Daoy (cell line): ENCODE results near the gene ARHGAP22. TPM values are rescaled to one million over a fixed set of nuclear protein-coding genes. Genes with fewer than 3 reads are reported as not detected.

Experiments
- DNase-seq: peaks from one replicate; pipeline ENCODE4 v3.0.0-alpha.2; 2015; ENCODE audit warnings: low read depth
- total RNA-seq: library from RNA; depleted of rRNA; stranded (reverse); fragments of >200 nt; shearing (Covaris generic); gene quantifications from 2 replicates; pipeline ENCODE4 v1.2.3, GENCODE V29; 2014

ARHGAP22 gene
- total RNA-seq, 1 experiment from 2014 or later = 17.1 TPM

DNA sequence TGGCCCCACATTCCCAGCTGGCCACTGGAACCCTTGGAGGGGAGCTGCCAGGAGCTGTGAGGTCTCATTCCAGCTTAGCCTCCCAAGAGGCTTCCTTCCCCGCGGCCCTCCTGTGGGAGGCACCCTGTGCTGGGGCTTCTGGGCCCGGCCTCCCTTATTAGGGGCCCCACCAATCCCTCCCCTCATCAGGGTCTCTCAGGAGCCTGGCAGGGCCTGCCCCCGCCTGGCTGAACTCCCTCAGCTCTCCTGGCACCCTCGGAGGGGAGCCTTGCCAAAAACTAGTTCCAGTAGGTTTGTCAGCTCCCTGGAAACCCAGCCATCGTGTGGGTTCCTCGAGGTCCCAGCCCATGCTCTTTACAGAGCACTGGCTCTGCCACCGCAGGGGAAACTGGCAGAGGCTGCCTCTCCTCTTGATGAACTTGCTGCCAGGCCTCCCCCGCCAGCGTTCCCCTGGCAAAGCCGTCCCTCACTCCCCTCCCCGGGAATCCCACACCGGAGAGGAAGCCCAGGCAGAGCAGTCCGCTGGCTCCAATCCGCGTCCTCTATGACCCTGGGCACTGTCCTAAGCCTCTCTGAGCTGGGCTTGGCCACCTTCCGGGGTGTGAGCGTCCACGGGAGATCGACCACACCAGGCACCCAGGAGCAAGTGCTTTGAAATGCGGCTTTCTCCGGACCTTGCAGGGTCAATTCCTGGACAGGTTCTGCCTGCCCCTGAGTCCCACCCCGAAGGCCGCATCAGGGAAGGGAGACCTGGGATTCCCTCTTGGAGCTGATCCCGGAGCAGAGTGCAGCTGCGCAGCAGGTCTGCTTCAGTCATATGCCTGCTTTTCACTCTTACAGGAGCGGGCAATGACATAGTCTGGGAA, 139.8 kb downstream of the ARHGAP22 start:
- no peak for DNase-seq

- no peak for DNase-seq
Observed at GRCh38 chr10:48464121-48464870, 140.6 kb downstream of the ARHGAP22 start.

DNA sequence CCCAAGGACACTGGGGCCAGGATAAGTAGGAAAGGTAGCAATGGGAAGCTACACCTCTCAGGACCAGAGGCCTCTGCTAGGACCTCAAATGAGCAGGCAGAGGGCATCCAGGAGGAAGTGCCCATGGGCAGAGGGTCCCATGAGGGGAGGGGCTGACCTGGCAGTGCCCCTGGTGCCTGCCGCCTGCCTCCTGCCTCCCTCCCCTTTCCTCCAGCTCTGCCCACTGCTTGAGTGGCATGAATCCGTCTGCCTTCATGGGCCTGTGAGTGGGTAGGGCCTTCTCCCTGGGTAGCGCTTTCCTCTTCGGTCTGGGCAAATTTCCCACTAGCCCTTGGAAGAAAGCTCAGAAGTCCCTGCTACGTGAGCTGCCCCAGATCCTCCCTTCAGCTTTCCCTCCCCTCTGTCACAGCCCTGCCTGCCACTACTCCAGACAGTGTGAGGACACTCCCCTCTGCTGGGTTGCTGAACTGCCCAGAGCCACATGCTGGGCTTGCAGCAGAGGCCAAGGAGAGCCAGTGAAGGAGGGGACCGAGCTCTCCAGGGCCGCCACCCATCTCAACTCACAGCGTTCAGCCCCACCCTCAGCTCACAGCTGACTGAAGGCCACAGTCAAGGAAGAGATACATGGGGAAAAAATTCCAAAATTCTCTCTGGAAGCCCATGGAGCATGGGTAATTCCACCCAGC, 141.4 kb downstream of the ARHGAP22 start:
- no peak for DNase-seq

DNA sequence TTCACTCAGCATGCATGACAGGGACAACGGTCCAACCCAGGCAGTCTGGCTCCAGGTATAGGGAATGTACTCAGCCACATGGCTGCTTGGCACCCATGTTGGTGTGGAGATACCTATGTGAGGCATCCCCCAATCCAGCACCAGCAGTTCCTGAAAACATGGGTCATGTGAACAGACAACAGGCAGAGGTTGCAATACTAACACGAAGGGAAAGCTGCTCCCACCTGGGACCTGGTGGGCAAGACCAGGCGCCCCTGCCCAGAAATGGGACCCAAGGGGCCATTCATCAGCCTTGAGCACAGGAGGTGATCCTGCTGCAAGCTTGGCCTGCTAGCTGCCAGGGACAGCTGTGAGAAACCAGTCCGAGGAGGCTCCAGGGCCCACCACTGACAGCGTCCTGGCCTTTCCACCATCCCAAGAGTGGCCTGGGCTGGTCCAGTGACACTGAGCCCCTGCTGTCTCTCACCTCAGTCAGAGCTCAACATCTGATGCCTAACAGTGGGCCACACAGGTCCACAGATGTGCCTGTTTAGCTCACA, 142.3 kb downstream of the ARHGAP22 start:
- no peak for DNase-seq

DNA sequence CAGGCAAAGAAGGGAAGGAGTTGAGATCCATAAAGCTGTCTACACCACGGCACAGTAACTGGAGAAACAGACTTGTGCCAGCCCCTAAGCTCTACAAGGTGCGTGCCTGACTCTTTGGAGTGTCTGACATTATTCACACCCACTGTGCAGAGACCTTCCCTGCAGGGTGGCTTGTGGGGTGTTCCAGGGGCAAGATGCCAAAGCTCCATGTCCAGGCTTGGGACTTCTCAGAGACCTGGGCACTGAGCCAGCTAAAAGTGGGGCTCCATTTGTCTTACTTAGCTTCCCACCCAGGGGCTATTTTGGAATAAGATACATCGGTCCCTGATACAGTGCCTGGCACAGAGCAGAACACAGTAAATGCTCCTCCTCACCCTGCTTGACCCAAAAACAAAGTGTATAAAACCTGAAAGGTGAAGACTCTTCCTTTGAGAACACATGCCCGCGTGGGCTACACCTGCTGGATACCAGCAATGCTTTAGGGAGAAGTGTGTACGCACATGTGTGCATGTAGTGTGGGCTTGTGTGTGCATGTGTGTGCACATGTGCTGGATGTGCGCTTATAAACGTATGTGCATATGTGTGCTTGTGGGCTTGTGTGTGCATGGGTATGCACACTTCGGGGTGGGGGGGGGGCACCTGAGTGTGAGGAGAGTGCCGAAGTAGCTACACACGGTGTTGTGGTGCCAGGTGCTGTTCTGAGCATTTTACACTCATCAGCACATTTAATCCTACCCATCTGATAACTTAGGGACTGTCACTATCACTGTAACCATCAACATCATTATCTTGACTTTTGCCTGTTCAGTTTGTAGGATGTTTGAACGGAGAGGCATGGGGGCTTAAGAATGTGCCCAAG, 143.0 kb downstream of the ARHGAP22 start:
- DNase-seq = no peak

DNA sequence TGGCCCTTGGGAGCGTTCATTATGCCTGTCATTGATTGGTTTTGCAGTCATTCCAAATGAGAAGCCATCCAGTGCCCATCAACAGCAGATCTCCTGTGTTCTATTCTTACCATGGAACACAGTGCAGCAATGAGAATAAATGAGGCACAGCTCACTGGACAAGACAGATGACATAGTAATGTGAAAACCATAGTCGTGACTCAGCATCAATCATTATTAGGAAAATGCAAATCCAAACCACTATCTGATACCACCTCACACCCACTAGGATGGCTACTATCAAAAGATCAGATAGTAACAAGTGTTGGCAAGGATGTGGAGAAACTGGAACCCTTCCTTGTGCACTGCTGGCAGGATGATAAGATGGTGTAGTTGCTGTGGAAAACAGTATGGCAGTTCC, 144.7 kb downstream of the ARHGAP22 start:
- DNase-seq = no peak

DNA sequence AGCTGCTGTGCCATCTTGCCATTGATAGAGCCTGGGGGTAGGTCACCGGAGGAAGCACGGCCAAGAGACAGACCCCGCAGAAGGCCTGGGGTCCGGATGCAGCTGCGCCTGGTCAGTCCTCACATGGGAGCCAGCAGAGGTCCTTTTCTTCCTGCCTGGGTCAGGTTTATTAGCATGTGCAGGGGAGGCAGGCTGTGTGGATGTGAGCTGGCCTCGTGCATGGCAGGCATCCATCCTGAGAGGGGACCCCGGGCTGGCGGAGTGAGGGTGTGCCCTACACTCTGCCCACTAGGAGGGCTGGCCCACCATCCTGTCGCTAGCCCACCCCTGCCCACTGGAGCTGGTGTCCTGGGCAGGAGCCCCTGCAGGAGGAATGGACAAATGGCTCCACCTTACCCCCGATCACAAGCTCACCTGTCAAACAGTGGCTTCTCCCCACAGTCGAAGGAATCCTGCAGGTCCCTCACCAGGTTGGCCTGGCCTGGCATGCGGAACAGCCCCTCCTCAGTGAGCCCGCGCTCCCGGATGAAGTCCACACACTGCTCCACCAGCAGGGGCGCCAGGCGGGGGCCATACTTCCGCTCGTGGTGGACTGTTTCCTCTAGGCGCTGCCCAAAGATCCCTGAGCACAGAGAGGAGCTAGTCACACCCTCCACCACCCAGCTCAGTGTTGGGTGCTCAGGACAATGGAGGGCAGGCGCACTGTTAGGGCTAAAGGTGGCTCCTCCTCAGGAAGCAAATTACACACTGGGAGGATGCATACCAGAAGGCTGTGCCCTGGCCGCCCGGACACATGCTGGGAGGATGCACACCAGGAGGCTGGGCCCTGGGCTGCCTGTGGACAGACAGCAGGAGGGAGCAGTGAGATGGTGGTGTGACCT, 145.4 kb downstream of the ARHGAP22 start:
- no peak for DNase-seq

DNA sequence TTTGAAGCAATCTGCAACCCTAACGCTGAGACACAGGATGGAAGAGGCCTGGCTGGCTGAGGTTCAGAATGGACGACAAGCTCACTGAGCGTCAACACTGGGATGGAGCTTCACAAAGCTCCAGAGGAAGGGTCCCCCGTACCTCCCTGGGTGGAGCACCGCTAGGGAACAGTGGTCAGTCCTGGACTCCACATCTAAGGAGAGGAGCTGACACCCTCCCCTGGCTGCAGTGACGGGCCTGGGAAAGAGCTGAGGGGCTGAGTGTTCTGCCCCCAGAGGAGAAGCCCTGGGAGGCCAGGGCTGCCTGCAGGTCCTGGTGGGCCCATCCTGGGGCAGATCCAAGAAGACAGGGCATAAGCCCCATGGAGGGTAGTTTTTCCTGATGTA, 146.2 kb downstream of the ARHGAP22 start:
- no peak for DNase-seq

DNA sequence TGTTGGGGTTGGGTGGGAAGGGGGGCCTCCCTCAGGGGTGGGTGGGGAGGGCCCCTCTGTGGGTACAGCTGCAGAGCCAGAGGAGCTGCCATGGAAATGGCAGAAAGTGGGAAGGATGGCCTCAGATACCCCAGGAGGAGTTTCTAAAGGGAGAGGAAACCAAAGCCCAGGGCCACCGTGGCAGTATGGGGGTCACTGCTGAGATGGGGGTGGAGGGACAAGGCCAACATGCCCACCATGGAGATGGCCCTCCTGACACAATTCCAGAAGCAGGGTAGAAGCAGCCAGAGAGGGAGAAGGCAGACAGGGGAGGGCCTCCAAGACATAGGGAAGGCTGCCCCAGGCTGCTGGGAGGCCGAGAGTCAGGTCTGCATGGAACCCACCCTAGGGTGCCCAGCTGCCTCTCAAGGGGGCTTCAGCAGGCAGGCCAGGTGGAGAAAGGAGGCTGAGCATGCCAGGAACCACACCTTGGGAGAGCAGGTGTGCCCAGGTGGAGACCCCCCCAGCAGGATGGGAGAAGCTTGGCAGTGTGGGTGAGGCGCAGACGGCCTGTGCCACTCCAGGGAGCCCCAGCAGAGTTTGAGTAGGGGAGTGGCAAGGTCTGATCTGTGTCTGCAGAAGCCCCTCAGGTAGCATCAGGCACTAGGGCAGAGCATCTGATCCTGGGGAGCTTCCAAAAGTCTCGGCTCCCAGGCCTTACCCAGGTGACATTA, 146.8 kb downstream of the ARHGAP22 start:
- DNase-seq = no peak

DNA sequence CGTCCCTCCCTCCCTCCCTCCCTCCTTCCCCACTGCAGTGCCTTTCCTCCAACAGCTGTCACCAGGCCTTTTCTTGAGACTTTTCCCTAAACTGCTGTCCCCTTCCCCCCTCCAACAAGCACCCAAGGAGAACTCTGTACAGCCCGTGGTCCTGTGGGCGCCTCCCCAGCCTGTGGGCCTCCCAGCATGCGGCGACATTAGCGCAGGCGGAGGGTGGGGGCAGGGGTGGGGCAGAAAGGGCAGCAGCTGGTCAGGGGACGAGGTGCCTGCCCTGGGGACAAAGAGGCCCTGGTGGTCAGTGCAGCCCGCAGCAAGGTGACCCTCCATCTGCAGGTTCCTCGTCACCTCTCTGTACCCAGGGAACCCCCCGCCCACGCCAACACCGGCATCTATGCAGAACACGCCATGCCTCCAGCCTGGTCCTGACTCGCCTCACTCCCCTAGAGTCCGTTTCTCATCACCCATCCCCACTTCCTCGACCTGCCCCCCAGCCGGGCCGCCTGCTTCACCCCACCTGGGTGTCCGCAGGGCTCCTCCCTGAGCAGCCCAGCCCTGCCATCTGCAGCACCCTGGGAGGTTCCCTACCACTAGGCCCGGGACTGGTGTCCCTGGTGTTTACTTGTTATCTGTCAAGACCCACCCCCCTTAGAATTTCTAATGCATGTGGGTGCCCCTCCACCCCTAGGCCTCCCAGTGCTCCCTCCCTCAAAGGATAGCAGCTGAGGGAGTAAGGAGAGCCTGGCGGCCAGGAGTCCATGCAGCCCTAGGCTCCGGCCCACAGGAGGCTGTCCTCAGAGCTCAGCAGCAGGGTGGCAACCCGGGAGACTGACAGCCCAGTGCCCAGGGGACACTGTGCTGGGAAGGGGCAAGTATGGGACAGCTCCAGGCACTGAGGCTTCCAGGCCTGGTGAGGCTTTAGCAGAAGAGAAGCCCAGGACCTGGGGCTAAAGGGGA, 147.8 kb downstream of the ARHGAP22 start:
- DNase-seq = no peak

DNA sequence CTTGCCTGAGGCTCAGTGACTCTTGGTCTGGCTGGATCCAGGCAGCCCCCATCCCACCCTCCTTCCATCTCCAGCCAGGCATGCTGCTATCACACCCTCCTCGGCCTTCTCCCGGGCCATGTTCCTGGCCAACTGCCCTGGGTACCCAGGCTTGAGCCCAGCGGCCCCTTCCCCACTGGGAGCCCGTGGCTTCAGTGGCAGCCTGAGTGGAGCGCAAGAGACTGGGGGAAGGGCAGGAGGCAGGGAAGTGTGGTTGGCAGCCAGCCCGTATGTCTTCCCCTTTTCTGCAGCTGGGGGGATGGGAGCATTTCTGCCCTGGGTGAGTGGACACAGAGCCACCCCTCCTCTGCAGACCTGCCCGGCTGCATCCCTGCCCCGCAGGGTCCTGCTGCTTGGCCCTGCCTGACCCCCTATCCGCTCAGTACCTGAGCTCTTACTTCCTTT, 148.5 kb downstream of the ARHGAP22 start:
- no peak for DNase-seq

- no peak for DNase-seq
Observed at GRCh38 chr10:48455392-48456151, 149.3 kb downstream of the ARHGAP22 start.

GRCh38 chr10:48455055-48455391, 149.8 kb downstream of the ARHGAP22 start:
- no peak for DNase-seq

- DNase-seq = no peak
Observed at GRCh38 chr10:48454302-48455054, 150.4 kb downstream of the ARHGAP22 start.

DNA sequence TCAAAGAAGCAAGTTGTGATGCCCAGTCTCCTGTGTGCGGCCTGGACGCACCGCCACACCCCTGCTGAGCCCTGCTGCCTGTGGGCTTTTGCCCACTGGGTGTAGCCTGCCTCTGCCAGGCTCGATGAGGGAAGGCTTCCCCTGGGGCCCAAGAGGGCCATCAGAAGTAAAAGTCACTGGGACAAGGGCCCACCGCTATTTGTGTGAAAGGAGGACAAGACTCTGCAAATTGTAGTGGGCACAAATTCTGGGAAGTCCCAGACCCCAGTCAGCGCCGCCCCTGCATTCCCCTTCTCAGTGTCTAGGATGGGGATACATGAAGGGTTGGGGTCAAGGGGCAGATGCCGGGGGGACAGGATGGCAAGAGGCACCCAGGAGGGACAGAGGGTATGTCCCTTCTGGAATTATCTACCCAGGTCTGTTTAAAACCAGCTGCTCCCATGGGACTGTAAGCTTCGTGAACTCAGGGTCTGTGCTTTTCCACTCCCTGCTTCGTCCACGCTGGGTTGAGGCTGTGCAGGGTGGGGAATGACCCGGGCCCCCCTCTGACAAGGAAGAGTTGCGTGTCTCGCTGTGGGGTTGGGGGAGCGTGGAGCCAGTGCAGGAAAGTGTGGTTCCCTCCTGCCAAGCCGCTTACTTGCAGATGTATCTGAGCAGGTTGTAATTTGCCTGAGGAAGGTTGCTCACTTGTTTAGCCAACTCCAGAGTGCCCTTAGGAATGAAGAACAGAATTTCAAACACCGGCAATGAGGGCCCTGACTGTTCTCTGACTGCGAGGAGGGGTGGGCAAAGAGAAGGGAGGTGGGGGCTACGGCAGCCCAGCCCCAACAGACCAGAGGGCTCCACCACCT, 151.2 kb downstream of the ARHGAP22 start:
- no peak for DNase-seq

GRCh38 chr10:48452879-48453412, 151.9 kb downstream of the ARHGAP22 start:
- no peak for DNase-seq
